Panc1 (cell line): ENCODE data around the gene GGTA1. TPM values are rescaled to one million over a fixed set of nuclear protein-coding genes. Genes with fewer than 3 reads are reported as not detected.

Source experiments
- ATAC-seq: fragments of 200-7000 bp; cut with Tn5 transposase; 2 replicates; pipeline ENCODE4 v1.9.1; 2020; ENCODE audit warnings: mild to moderate bottlenecking, moderate library complexity
- BruUV-seq: library from RNA; stranded (reverse); fragments of 400-500 nt; replicated peaks from 2 replicates; lab custom pipeline; 2021; lab: Mats Ljungman, UMichigan
- CTCF ChIA-PET: fragments of 300-600 bp; sonication (Branson Sonifier 250); formaldehyde crosslinking; loops from one replicate; lab custom pipeline; 2022; ENCODE audit warnings: antibody characterized with exemption; lab: Charles Lee
- POLR2A ChIA-PET: fragments of 300-600 bp; sonication (Branson Sonifier 250); formaldehyde crosslinking; loops from one replicate; lab custom pipeline; 2022; ENCODE audit warnings: antibody characterized with exemption; lab: Charles Lee
- DNase-seq: peaks from one replicate; pipeline ENCODE4 v3.0.0-alpha.2; 2010; ENCODE audit warnings: low read depth, low spot score
- H3K27ac ChIP-seq: 2 replicates; pipeline ENCODE4 v1.5.1; 2011; ENCODE audit warnings: mild to moderate bottlenecking, low read length, inconsistent platforms
- H3K27me3 ChIP-seq: fragments of 200-500 bp; sonication (Bioruptor generic); 2 replicates; pipeline ENCODE4 v1.6.0; 2014; ENCODE audit warnings: low read length, inconsistent platforms; ENCODE audit not compliant: control insufficient read depth, insufficient read depth
- H3K36me3 ChIP-seq: fragments of 200-500 bp; sonication (Bioruptor generic); 2 replicates; pipeline ENCODE4 v1.5.1; 2014; ENCODE audit warnings: inconsistent platforms, mild to moderate bottlenecking, low read length, moderate library complexity; ENCODE audit not compliant: control insufficient read depth, insufficient read depth
- H3K4me1 ChIP-seq: 2 replicates; pipeline ENCODE4 v1.5.1; 2011; ENCODE audit warnings: inconsistent platforms, mild to moderate bottlenecking, low read length, moderate library complexity; ENCODE audit not compliant: control insufficient read depth, insufficient read depth
- H3K4me3 ChIP-seq, 2 experiments: 2 replicates each; pipeline ENCODE4 v1.5.1; 2011 to 2012; ENCODE audit warnings: low read depth in 2 of 2, low read length in 2 of 2, mild to moderate bottlenecking in 2 of 2, inconsistent platforms in 1 of 2, moderate library complexity in 1 of 2
- H3K9me3 ChIP-seq: fragments of 200-500 bp; sonication (Bioruptor generic); 2 replicates; pipeline ENCODE4 v1.5.1; 2014; ENCODE audit warnings: low read depth, mild to moderate bottlenecking, inconsistent platforms, low read length, moderate library complexity; ENCODE audit not compliant: control insufficient read depth, insufficient read depth
- CTCF ChIP-seq: fragments of 450-650 bp; IDR thresholded peaks from 2 replicates; pipeline ENCODE4 v1.5.1; 2017; ENCODE audit warnings: mild to moderate bottlenecking
- POLR2AphosphoS5 ChIP-seq: IDR thresholded peaks from 2 replicates; pipeline ENCODE4 v1.6.1; 2012; ENCODE audit warnings: mild to moderate bottlenecking, low read depth, low read length, moderate library complexity
- REST ChIP-seq, 2 experiments: IDR thresholded peaks; 2 replicates each; pipeline ENCODE4 v1.6.1; 2011 to 2012; ENCODE audit warnings: low read depth in 2 of 2, control low read depth in 1 of 2, low read length in 1 of 2, mild to moderate bottlenecking in 1 of 2, moderate library complexity in 1 of 2; ENCODE audit not compliant: insufficient read depth in 1 of 2
- SIN3A ChIP-seq: IDR thresholded peaks from 2 replicates; pipeline ENCODE4 v1.6.1; 2012; ENCODE audit warnings: low read depth, mild to moderate bottlenecking, low read length, moderate library complexity, borderline replicate concordance; ENCODE audit not compliant: insufficient read depth
- TCF7L2 ChIP-seq: IDR thresholded peaks from 2 replicates; pipeline ENCODE4 v1.6.1; 2011; ENCODE audit warnings: mild to moderate bottlenecking, low read depth, low read length, inconsistent platforms
- in situ Hi-C: cut with HindIII; loops from 2 replicates; pipeline ENCODE4 v1.10.0; 2016; ENCODE audit warnings: low sequenced_read_pairs, low pct_unique_long_range_greater_than_20kb
- intact Hi-C: fragments of 100-400 bp; cut with micrococcal nuclease; formaldehyde crosslinking; loops from one replicate; pipeline ENCODE4 v1.10.0; 2022; ENCODE audit not compliant: unreplicated experiment
- total RNA-seq: library from RNA; stranded (reverse); gene quantifications from one replicate; pipeline ENCODE4 v1.2.1, GENCODE V29; 2021; ENCODE audit not compliant: unreplicated experiment

Gene GGTA1
- total RNA-seq, 1 experiment from 2014 or later: not detected

- H3K27ac ChIP-seq: no peak overlapping the region
- no peaks in the 10 kb centered on the region for H3K36me3 ChIP-seq
- no peak for ATAC-seq
- H3K4me3 ChIP-seq: no peak overlapping the region
- no peaks in the 10 kb centered on the region for H3K9me3 ChIP-seq
- in situ Hi-C loops: no loop called here
- peaks cover 2% of the 10 kb centered on the region; the same call in 1 of the 2 replicates for H3K27me3 ChIP-seq
- DNase-seq: no peak
- intact Hi-C loops: no loop called here
- BruUV-seq: no TSS peak
- no peaks in the 10 kb centered on the region for H3K4me1 ChIP-seq
- ChIA-PET CTCF (interaction anchor here (0.6 kb wide), 1 partner anchor 108 kb away, joined by 12 read pairs; no protein-coding TSS in a partner anchor), POLR2A (no interaction called here)
- TF ChIP-seq REST (IDR thresholded peaks at IDR 0.05; ENCODE audit: insufficient read depth in 1 of 2, low read depth in 2 of 2, low read length in 1 of 2) (no peak), POLR2AphosphoS5 (no peak)
Measured at GRCh38 chr9:121447321-121447834, 52.3 kb downstream of the GGTA1 start.

GRCh38 chr9:121445986-121446385 is 53.7 kb downstream of the GGTA1 start:
- Histone ChIP-seq H3K9me3 (no peaks in the 10 kb centered on the region), H3K4me1 (no peaks in the 10 kb centered on the region), H3K36me3 (no peaks in the 10 kb centered on the region), H3K27ac (no peak overlapping the region), H3K27me3 (peaks cover 2% of the 10 kb centered on the region; the same call in 1 of the 2 replicates), H3K4me3 (no peak overlapping the region)
- no peak for DNase-seq
- intact Hi-C loops (no loop called here), in situ Hi-C loops (no loop called here)
- TF ChIP-seq POLR2AphosphoS5 (no peak), CTCF (peak; percentile 17; the same call in 1 of the 2 replicates)
- BruUV-seq: no TSS peak
- ChIA-PET POLR2A (no interaction called here), CTCF (no interaction called here)
- peak; percentile 56; the same call in 1 of the 2 replicates for ATAC-seq

- intact Hi-C loops: no loop called here
- Histone ChIP-seq H3K9me3 (no peaks in the 10 kb centered on the region), H3K27ac (no peak overlapping the region), H3K36me3 (no peaks in the 10 kb centered on the region), H3K4me3 (no peak overlapping the region), H3K4me1 (no peaks in the 10 kb centered on the region), H3K27me3 (no peaks in the 10 kb centered on the region; the same call in 1 of the 2 replicates)
- ChIA-PET POLR2A (no interaction called here), CTCF (no interaction called here)
- in situ Hi-C loops: no loop called here
- no peak for DNase-seq
- no TSS peak for BruUV-seq
- ATAC-seq: no peak
- TF ChIP-seq TCF7L2 (no peak), CTCF (no peak), SIN3A (no peak), REST (IDR thresholded peaks at IDR 0.05; ENCODE audit: insufficient read depth in 1 of 2, low read depth in 2 of 2, low read length in 1 of 2) (no peak)
Measured at GRCh38 chr9:121443981-121444380, 55.7 kb downstream of the GGTA1 start.
